ENCODE measurements around the gene TGFB1I1.
A peak's percentile ranks its signal among the peaks of the same experiment; 100 is the strongest.

Gene TGFB1I1

DNA sequence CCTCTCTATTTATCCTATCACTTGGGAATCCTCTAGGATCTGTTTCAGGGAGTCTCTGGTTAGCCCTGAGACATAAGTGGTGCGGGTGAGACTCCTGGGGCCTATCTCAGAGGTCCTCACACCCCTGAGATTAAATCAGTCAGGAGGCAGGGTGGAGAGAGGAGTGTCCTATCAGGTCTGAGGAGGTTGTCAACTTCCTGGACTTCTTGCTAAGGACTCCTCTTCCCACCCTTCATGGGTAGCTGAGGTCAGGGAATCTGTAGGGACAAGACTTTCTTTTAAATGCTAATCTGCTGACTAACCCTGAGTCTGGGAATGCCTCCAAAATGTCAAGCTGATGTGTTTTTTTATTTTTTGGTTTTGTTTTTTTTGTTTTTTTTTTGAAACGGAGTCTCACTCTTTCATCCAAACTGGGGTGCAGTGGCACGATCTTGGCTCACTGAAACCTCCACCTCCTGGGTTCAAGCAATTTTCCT, 19.3 kb upstream of the TGFB1I1 start:
- DNase-seq (ENCODE audit: low read depth): peak; percentile 85

- no peak for DNase-seq (ENCODE audit: low read depth)
These were observed 18.4 kb upstream of the TGFB1I1 start for GRCh38 chr16:31453255-31454204.

DNA sequence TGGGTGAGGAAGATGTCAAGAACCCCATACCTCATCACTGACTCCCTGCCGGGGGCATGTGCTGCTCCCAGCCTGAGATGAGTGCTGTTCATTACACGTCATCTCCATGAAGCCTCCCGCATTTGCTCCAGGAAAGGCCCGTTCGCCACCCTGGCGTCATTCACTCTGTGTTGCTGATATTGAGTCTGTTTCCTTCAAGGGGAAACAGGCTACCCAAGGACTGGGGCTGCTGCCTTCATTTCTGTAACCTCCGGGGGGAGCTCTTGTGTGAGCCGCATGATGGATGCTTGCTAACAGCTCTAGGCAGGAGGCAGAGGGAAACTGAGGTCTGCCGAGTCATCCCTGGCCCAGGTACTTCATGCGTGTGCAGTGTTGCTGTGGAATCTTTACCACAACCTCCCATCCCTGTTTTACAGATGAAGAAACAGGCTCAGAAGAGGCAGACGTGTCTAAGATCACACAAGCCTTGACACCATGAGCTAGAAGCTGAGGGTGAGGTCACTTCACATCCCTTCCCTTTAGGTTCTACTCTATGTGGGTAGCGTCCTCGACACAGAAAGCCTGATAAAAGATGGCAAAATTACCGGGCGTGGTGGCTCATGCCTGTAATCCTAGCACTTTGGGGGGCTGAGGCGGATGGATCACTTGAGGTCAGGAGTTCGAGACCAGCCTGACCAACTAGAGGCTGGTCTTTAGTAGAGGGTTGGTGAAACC, 16.2 kb upstream of the TGFB1I1 start:
- DNase-seq (ENCODE audit: low read depth): no peak

DNA sequence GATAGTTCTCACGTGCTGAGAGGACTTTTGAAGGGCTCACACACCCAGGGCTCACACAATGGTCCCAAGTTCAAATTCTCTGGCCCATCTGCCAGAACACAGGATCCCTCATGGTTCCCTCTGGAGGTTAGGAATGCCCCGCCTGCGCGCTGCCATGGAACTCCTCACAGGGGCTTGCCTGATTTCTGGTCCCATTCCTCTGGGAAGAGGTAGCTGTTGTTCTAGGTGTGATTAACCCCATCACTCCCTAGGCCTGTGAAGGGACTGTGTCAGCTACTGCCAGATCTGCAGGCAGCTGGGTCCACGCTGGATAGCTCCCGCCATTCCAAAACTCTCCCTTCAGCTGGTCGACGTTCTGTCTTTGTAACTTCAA, 15.0 kb upstream of the TGFB1I1 start:
- no peak for DNase-seq (ENCODE audit: low read depth)

DNA sequence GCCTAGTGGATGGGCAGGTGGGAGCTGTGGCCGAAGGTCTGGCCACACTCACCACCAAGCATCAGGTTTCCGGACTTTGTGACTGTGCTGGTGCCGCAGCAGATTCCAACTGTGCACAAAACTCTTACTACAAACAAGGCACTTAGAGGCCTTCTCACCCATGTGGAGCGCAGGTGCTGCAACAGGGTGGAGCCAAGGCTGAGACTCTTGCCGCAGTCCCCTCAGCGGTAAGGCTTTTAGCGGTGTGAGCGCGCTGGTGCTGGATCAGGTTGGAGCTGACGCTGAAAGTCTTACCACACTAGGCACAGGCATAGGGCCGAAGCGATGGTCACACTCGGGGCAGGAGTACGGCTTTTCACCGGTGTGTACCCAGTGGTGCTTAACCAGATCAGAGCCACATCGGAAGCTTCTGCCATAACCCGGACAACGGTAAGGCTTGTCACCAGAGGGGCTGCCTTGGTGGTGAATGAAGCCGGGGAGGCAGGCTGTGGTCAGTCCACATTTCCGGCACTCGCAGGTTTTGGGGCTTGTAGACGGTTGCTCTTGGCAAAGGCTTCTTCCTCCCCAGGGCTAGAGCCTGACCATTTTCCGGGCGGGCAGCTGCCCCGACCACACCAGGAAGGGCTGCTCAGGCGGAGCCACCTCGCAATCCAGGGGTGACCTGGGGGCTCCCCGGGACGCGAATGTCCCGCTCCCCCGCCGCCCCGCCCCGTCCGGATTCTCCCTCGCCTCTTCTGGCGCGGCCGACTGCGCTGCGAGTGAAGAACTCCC, 13.7 kb upstream of the TGFB1I1 start:
- no peak for DNase-seq (ENCODE audit: low read depth)

DNA sequence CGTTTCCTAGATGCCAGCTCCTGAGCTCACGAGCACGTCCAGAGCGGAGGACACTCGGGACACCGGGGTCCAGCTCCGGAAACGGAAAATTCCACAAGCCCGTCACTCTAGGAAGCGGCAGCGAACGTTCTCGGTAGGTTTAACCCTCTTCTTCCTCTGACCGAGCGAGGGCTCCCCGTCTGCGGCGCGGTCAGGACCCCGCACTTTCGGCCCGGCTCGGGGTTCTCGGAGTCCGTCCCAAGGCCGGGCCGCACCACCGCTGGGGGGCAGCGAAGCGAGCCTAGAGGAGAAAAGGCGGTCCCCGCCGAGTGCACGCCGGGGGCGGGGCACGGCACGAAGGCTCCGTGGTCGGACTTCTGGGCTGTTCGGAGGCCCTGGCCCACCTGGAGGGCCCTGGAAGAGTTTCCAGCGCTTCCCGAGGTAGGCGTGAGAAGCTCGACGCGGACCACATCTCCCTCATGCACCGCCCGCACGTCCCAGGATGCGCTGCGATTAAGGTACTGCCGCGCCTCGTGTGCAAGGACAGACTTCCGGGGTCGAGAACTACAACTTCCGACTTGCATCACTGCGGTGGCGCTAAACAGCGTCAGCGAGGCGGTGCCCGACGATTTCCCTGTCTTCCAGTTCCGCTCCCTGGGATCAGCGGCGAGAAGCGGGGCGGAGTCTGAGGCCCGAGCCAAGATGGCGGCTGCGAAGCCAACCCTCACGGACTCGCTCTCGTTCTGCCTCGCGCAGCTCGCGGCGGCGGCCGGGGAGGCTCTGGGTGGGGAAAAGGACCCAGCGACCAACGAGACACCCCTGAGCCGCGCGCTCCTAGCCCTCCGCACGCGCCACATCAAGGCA, 12.9 kb upstream of the TGFB1I1 start, which contains the start of gene ARMC5:
Gene ARMC5 (plus strand): TSS at position 658 of the 843 bp plus-strand sequence. CDS start 24 bp downstream, at position 682.
- DNase-seq (ENCODE audit: low read depth): peak; percentile 94

GRCh38 chr16:31459687-31460581, 12.0 kb upstream of the TGFB1I1 start:
- peak; percentile 96 for DNase-seq (ENCODE audit: low read depth)

DNA sequence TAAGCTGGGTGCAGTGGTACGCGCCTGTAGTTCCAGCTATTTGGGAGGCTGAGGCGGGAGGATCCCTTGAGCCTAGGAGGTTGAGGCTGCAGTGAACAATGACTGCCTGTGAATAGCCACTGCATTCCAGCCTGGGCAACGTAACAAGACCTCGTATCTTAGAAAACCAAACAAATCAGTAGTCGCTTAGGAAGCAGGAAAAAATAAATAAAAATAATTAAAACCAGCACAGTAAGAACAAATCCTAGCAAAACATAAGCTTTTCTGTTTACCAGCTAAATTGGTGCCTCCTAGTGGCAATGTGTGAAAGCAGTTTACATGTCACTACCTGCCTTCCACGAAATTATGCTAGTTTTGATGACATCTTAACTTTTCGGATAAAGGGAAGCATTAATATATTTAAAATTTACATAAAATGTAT, 11.4 kb upstream of the TGFB1I1 start:
- DNase-seq (ENCODE audit: low read depth): no peak

DNA sequence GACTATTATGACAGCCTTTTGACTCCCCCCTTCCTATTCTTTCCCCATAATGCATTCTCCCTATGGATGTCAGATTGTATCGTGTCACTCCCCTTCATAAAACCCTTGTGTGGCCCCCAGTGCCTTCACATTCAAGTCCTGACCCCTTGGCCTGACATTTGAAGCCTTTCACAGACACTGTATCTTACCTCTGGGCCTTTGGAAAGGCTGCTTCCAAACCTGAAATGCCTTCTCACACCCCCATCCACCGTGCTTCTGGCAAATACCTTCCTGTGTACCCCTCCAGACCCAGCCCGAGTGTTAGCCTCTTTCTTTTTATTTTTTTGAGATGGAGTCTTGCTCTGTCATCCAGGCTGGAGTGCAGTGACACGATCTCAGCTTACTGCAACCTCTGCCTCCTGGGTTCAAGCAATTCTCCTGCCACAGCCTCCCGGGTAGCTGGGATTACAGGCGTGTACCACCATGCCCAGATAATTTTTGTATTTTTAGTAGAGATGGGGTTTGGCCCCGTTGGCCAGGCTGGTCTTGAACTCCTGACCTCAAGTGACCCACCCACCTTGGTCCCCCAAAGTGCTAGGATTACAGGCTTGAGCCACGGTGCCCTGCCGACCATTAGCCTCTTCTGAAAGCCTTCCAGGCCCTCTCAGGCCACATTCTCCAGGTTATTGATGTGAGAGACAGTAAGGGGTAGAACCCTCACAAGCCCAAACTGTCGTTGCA, 10.6 kb upstream of the TGFB1I1 start:
- DNase-seq (ENCODE audit: low read depth): no peak

- no peak for DNase-seq (ENCODE audit: low read depth)
These were observed 9.8 kb upstream of the TGFB1I1 start for GRCh38 chr16:31461921-31462804.

DNA sequence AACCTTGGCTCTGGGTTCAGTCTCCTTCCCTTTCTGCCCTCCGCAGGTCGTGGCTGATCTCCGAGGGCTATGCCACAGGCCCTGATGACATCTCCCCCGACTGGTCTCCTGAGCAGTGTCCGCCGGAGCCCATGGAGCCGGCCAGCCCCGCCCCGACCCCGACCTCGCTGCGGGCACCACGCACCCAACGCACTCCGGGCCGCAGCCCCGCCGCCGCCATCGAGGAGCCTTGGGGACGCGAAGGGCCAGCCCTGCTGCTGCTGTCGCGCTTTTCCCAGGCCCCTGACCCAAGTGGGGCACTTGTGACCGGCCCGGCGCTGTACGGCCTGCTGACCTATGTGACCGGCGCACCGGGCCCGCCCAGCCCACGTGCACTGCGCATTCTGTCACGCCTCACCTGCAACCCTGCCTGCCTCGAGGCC, 7.6 kb upstream of the TGFB1I1 start:
- DNase-seq (ENCODE audit: low read depth): no peak

DNA sequence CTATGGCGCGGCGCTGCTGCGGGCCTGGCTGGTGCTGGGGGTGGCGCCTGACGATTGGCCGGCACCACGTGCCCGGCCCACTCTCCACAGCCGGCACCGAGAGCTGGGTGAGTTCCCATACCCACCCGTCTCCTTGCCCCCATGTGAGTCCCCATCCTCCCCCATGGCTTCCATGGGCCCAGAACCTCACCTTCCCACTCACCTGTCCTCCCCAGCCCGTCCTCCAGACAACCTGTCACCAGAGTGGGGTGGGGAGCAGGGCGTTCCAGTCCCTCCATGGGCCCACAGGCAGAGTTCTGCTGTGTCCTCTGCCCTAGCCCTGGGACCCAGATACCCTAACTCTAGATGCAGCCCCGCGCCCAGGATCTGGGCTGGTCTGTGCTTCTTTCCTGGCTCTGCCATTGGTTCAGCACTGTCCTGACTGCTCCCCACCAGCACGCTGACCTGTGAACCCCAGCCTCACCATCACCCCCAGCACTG, 7.1 kb upstream of the TGFB1I1 start:
- DNase-seq (ENCODE audit: low read depth): no peak

DNA sequence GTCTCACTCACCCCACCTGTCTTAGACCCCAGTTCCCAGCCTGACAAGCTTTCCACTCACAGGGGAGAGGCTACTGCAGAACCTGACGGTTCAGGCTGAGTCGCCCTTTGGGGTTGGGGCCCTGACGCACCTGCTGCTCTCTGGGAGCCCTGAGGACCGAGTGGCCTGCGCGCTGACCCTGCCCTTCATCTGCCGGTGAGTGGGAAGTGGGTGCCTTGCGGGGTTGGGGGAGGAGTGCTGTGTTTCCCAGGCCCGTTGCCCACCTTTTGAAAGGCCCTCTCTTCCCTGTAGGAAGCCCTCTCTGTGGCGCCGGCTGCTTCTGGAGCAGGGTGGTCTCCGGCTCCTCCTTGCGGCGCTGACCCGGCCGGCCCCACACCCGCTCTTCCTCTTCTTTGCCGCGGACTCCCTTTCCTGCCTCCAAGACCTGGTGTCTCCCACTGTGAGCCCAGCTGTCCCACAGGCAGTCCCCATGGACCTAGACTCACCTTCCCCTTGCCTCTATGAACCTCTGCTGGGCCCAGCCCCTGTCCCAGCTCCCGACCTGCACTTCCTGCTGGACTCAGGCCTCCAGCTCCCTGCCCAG, 6.1 kb upstream of the TGFB1I1 start:
- no peak for DNase-seq (ENCODE audit: low read depth)

DNA sequence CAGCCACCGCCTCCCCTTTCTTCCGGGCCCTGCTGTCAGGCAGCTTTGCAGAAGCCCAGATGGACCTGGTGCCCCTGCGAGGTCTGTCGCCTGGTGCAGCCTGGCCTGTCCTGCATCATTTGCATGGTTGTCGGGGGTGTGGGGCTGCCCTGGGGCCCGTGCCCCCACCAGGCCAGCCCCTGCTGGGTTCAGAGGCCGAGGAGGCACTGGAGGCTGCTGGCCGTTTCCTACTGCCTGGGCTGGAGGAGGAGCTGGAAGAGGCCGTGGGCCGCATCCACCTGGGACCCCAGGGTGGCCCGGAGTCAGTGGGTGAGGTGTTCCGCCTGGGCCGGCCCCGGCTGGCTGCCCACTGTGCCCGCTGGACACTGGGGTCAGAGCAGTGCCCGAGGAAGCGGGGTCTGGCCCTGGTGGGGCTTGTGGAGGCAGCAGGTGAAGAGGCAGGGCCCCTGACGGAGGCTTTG, 5.5 kb upstream of the TGFB1I1 start:
- DNase-seq (ENCODE audit: low read depth): no peak

- DNase-seq (ENCODE audit: low read depth): no peak
These were observed 4.7 kb upstream of the TGFB1I1 start for GRCh38 chr16:31467151-31467773.

- DNase-seq (ENCODE audit: low read depth): no peak
These were observed 4.1 kb upstream of the TGFB1I1 start for GRCh38 chr16:31467858-31468257.

GRCh38 chr16:31470615-31471014, 1.3 kb upstream of the TGFB1I1 start:
- DNase-seq (ENCODE audit: low read depth): no peak
